GM23338 (cell line): ENCODE results near the gene IMMP2L. TPM values are rescaled to one million over a fixed set of nuclear protein-coding genes. Genes with fewer than 3 reads are reported as not detected.

ENCODE experiments used
- ATAC-seq: fragments of 200-7000 bp; cut with Tn5 transposase; 3 replicates; pipeline ENCODE4 v1.9.1; 2020
- DNase-seq: peaks from one replicate; pipeline ENCODE4 v3.0.0-alpha.2; 2015; ENCODE audit warnings: low spot score
- H2AFZ ChIP-seq: fragments of 200-600 bp; sonication (generic); 2 replicates; pipeline ENCODE4 v1.8.0; 2016; ENCODE audit warnings: antibody characterized with exemption, mild to moderate bottlenecking, moderate library complexity
- H3F3A ChIP-seq: fragments of 200-600 bp; sonication (generic); replicated peaks from 2 replicates; pipeline ENCODE4 v1.8.0; 2017; ENCODE audit warnings: antibody characterized with exemption, mixed run types, low read depth
- H3K27ac ChIP-seq: fragments of 200-600 bp; sonication (generic); 2 replicates; pipeline ENCODE4 v1.6.1; 2016; ENCODE audit warnings: low read depth
- H3K27me3 ChIP-seq: fragments of 200-600 bp; sonication (generic); 2 replicates; pipeline ENCODE4 v1.8.0; 2016; ENCODE audit warnings: mild to moderate bottlenecking, mixed run types, moderate library complexity; ENCODE audit not compliant: insufficient read depth
- H3K36me3 ChIP-seq: fragments of 200-600 bp; sonication (generic); 2 replicates; pipeline ENCODE4 v1.8.0; 2016; ENCODE audit warnings: mild to moderate bottlenecking; ENCODE audit not compliant: insufficient read depth
- H3K4me1 ChIP-seq: fragments of 200-600 bp; sonication (generic); 2 replicates; pipeline ENCODE4 v1.8.0; 2016; ENCODE audit warnings: mild to moderate bottlenecking, moderate library complexity; ENCODE audit not compliant: insufficient read depth
- H3K4me2 ChIP-seq: fragments of 200-600 bp; sonication (generic); 2 replicates; pipeline ENCODE4 v1.7.1; 2017; ENCODE audit warnings: mixed run types
- H3K4me3 ChIP-seq: fragments of 200-600 bp; sonication (generic); 2 replicates; pipeline ENCODE4 v1.6.1; 2016; ENCODE audit warnings: mixed run types
- H3K79me2 ChIP-seq: fragments of 200-600 bp; sonication (generic); replicated peaks from 2 replicates; pipeline ENCODE4 v1.8.0; 2017; ENCODE audit warnings: mild to moderate bottlenecking; ENCODE audit not compliant: insufficient read depth
- H3K9me2 ChIP-seq: fragments of 200-600 bp; sonication (generic); 2 replicates; pipeline ENCODE4 v1.8.0; 2017; ENCODE audit not compliant: insufficient read depth
- H4K20me1 ChIP-seq: fragments of 200-600 bp; sonication (generic); replicated peaks from 2 replicates; pipeline ENCODE4 v1.8.0; 2017; ENCODE audit warnings: mild to moderate bottlenecking; ENCODE audit not compliant: insufficient read depth
- H3K27ac Mint-ChIP-seq: 2 replicates; pipeline ENCODE4 v1.8.0; 2020; ENCODE audit warnings: inconsistent platforms, mild to moderate bottlenecking, moderate library complexity, mixed read lengths
- H3K27me3 Mint-ChIP-seq: 3 replicates; pipeline ENCODE4 v1.8.0; 2022; ENCODE audit warnings: low read depth, mild to moderate bottlenecking, moderate library complexity, mixed read lengths, inconsistent platforms; ENCODE audit not compliant: insufficient read depth, poor library complexity
- H3K36me3 Mint-ChIP-seq: 3 replicates; pipeline ENCODE4 v1.8.0; 2021; ENCODE audit warnings: low read depth, mild to moderate bottlenecking, inconsistent platforms, moderate library complexity, mixed read lengths
- H3K4me1 Mint-ChIP-seq: 3 replicates; pipeline ENCODE4 v1.8.0; 2020; ENCODE audit warnings: mild to moderate bottlenecking, inconsistent platforms, mixed read lengths
- H3K4me3 Mint-ChIP-seq: 3 replicates; pipeline ENCODE4 v1.8.0; 2021; ENCODE audit warnings: moderate library complexity, mild to moderate bottlenecking, inconsistent platforms, mixed read lengths
- H3K9me3 Mint-ChIP-seq: 3 replicates; pipeline ENCODE4 v1.8.0; 2020; ENCODE audit warnings: moderate library complexity, mild to moderate bottlenecking, inconsistent platforms, mixed read lengths
- CREB1 ChIP-seq: fragments of 250-450 bp; sonication (Bioruptor Pico); IDR thresholded peaks from 2 replicates; pipeline ENCODE4 v1.5.0; 2020; ENCODE audit warnings: low read depth, mild to moderate bottlenecking, moderate library complexity
- CTCF ChIP-seq, 2 experiments: fragments of 200-600 bp in 1 of 2; sonication (generic) in 1 of 2; conservative IDR thresholded peaks; 2 replicates each; pipeline versions ENCODE4 v1.5.1 to v1.6.1; 2016 to 2017; ENCODE audit warnings: antibody characterized with exemption in 2 of 2, low read depth in 2 of 2, mild to moderate bottlenecking in 2 of 2, moderate library complexity in 1 of 2
- ETS1 ChIP-seq: IDR thresholded peaks from 2 replicates; pipeline ENCODE4 v1.6.1; 2016; ENCODE audit warnings: antibody characterized with exemption
- EZH2 ChIP-seq: fragments of 200-600 bp; sonication (generic); IDR thresholded peaks from one replicate; pipeline ENCODE4 v1.8.0; 2017; ENCODE audit warnings: antibody characterized with exemption, mild to moderate bottlenecking, low read depth; ENCODE audit not compliant: unreplicated experiment
- EZH2phosphoT487 ChIP-seq: fragments of 200-600 bp; sonication (generic); IDR thresholded peaks from one replicate; pipeline ENCODE4 v1.8.1; 2018; ENCODE audit warnings: antibody characterized with exemption; ENCODE audit not compliant: unreplicated experiment
- JUNB ChIP-seq: IDR thresholded peaks from one replicate; pipeline ENCODE4 v1.6.1; 2016; ENCODE audit warnings: antibody characterized with exemption; ENCODE audit not compliant: unreplicated experiment
- NANOG ChIP-seq: IDR thresholded peaks from 2 replicates; pipeline ENCODE4 v1.6.1; 2016; ENCODE audit warnings: antibody characterized with exemption, borderline replicate concordance
- POLR2AphosphoS5 ChIP-seq: IDR thresholded peaks from 2 replicates; pipeline ENCODE4 v1.6.1; 2016; ENCODE audit warnings: antibody characterized with exemption, low read depth
- REST ChIP-seq: IDR thresholded peaks from one replicate; pipeline ENCODE4 v1.6.1; 2018; ENCODE audit warnings: antibody characterized with exemption; ENCODE audit not compliant: unreplicated experiment
- STAT1 ChIP-seq: IDR thresholded peaks from one replicate; pipeline ENCODE4 v1.6.1; 2016; ENCODE audit warnings: antibody characterized with exemption; ENCODE audit not compliant: unreplicated experiment
- ZNF114 ChIP-seq: fragments of 250-450 bp; sonication (Bioruptor Pico); IDR thresholded peaks from 2 replicates; pipeline ENCODE4 v1.5.0; 2020; ENCODE audit warnings: mild to moderate bottlenecking, moderate library complexity
- ZNF331 ChIP-seq: fragments of 250-450 bp; sonication (Bioruptor Pico); IDR thresholded peaks from 2 replicates; pipeline ENCODE4 v1.5.0; 2020; ENCODE audit warnings: low read depth, mild to moderate bottlenecking, moderate library complexity
- polyA plus RNA-seq: library from polyadenylated mRNA; unstranded; fragments of >200 nt; fragmentation: Nextera tagmentation; extraction: Ambion mirVana; gene quantifications from 2 replicates; pipeline ENCODE4 v1.2.1, GENCODE V29; 2016
- total RNA-seq: library from RNA; depleted of rRNA; stranded (reverse); fragments of >200 nt; shearing (Covaris generic); gene quantifications from 2 replicates; pipeline ENCODE4 v1.2.3, GENCODE V29; 2014
- TF ChIP-seq, protein P1 (sequence below): fragments of 250-450 bp; sonication (Bioruptor Pico); IDR thresholded peaks from 2 replicates; pipeline ENCODE4 v1.5.0; 2020; ENCODE audit warnings: mild to moderate bottlenecking, moderate library complexity

IMMP2L gene
- total and polyA plus RNA-seq, 2 experiments from 2014 or later = 7.3 to 14.0 TPM

- H3K27ac Mint-ChIP-seq = no peak overlapping the region
- H3K9me3 Mint-ChIP-seq = peaks cover 5% of the 10 kb centered on the region; the same call in 2 of the 3 replicates
- H3K4me1 Mint-ChIP-seq = no peaks in the 10 kb centered on the region
- no peak for ATAC-seq
- no peaks in the 10 kb centered on the region for H3K27me3 ChIP-seq
- no peak overlapping the region for H3K27ac ChIP-seq
- peaks cover 4% of the 10 kb centered on the region; the same call in 2 of the 3 replicates for H3K36me3 Mint-ChIP-seq
- no peak overlapping the region for H3K4me3 Mint-ChIP-seq
- no peak overlapping the region for H2AFZ ChIP-seq
- DNase-seq = no peak
- no peaks in the 10 kb centered on the region for H3K79me2 ChIP-seq
- no peaks in the 10 kb centered on the region for H3K4me1 ChIP-seq
- no peaks in the 10 kb centered on the region for H4K20me1 ChIP-seq
- no peaks in the 10 kb centered on the region for H3K36me3 ChIP-seq
- no peaks in the 10 kb centered on the region for H3K9me2 ChIP-seq
- TF ChIP-seq EZH2phosphoT487 = no peak
- no peak for TF ChIP-seq CREB1 (CRISPR knock-in tag)
- no peak for TF ChIP-seq EZH2
- TF ChIP-seq CTCF (conservative IDR thresholded peaks at IDR 0.05; ENCODE audit: low read depth in 2 of 2) = no peak
- TF ChIP-seq ETS1 = no peak
- TF ChIP-seq, protein P1, sequence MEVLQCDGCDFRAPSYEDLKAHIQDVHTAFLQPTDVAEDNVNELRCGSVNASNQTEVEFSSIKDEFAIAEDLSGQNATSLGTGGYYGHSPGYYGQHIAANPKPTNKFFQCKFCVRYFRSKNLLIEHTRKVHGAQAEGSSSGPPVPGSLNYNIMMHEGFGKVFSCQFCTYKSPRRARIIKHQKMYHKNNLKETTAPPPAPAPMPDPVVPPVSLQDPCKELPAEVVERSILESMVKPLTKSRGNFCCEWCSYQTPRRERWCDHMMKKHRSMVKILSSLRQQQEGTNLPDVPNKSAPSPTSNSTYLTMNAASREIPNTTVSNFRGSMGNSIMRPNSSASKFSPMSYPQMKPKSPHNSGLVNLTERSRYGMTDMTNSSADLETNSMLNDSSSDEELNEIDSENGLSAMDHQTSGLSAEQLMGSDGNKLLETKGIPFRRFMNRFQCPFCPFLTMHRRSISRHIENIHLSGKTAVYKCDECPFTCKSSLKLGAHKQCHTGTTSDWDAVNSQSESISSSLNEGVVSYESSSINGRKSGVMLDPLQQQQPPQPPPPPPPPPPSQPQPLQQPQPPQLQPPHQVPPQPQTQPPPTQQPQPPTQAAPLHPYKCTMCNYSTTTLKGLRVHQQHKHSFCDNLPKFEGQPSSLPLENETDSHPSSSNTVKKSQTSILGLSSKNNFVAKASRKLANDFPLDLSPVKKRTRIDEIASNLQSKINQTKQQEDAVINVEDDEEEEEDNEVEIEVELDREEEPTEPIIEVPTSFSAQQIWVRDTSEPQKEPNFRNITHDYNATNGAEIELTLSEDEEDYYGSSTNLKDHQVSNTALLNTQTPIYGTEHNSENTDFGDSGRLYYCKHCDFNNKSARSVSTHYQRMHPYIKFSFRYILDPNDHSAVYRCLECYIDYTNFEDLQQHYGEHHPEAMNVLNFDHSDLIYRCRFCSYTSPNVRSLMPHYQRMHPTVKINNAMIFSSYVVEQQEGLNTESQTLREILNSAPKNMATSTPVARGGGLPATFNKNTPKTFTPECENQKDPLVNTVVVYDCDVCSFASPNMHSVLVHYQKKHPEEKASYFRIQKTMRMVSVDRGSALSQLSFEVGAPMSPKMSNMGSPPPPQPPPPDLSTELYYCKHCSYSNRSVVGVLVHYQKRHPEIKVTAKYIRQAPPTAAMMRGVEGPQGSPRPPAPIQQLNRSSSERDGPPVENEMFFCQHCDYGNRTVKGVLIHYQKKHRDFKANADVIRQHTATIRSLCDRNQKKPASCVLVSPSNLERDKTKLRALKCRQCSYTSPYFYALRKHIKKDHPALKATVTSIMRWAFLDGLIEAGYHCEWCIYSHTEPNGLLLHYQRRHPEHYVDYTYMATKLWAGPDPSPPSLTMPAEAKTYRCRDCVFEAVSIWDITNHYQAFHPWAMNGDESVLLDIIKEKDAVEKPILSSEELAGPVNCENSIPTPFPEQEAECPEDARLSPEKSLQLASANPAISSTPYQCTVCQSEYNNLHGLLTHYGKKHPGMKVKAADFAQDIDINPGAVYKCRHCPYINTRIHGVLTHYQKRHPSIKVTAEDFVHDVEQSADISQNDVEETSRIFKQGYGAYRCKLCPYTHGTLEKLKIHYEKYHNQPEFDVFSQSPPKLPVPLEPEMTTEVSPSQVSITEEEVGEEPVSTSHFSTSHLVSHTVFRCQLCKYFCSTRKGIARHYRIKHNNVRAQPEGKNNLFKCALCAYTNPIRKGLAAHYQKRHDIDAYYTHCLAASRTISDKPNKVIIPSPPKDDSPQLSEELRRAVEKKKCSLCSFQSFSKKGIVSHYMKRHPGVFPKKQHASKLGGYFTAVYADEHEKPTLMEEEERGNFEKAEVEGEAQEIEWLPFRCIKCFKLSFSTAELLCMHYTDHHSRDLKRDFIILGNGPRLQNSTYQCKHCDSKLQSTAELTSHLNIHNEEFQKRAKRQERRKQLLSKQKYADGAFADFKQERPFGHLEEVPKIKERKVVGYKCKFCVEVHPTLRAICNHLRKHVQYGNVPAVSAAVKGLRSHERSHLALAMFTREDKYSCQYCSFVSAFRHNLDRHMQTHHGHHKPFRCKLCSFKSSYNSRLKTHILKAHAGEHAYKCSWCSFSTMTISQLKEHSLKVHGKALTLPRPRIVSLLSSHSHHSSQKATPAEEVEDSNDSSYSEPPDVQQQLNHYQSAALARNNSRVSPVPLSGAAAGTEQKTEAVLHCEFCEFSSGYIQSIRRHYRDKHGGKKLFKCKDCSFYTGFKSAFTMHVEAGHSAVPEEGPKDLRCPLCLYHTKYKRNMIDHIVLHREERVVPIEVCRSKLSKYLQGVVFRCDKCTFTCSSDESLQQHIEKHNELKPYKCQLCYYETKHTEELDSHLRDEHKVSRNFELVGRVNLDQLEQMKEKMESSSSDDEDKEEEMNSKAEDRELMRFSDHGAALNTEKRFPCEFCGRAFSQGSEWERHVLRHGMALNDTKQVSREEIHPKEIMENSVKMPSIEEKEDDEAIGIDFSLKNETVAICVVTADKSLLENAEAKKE = no peak
- TF ChIP-seq JUNB = no peak
- no peak for TF ChIP-seq POLR2AphosphoS5
- TF ChIP-seq REST = no peak
- no peak for TF ChIP-seq NANOG
- TF ChIP-seq STAT1 = no peak
- no peak for TF ChIP-seq ZNF331 (CRISPR knock-in tag)
- TF ChIP-seq ZNF114 (CRISPR knock-in tag) = no peak
- no peak overlapping the region for H3K4me3 ChIP-seq
- no peaks in the 10 kb centered on the region for H3F3A ChIP-seq
- H3K27me3 Mint-ChIP-seq = no peaks in the 10 kb centered on the region
- H3K4me2 ChIP-seq = no peak overlapping the region
Observed at GRCh38 chr7:110911632-110912031, 650.7 kb downstream of the IMMP2L start.
